Coronary artery (tissue), 2 donors: ENCODE measurements around the gene ANKHD1.

Experiments
- DNase-seq: peaks from one replicate; pipeline ENCODE4 v3.0.0-alpha.2; 2017; ENCODE audit warnings: low spot score
- H3K27ac ChIP-seq, 2 donors: fragments of 200-600 bp; sonication (generic); one replicate each; pipeline ENCODE4 v1.5.1; 2016 to 2019
- H3K4me3 ChIP-seq: fragments of 200-600 bp; sonication (generic); 2 replicates; pipeline ENCODE4 v1.5.1; 2016; ENCODE audit warnings: mild to moderate bottlenecking, moderate library complexity
- TF ChIP-seq, protein P1 (sequence below): fragments of 200-600 bp; sonication (generic); IDR thresholded peaks from one replicate; pipeline ENCODE4 v1.5.1; 2019; ENCODE audit warnings: antibody characterized with exemption

Gene ANKHD1

GRCh38 chr5:140364472-140364765 lies 37.2 kb upstream of the ANKHD1 start:
- Histone ChIP-seq H3K4me3 (no peak overlapping the region), H3K27ac (no peak overlapping the region)
- TF ChIP-seq, protein P1, sequence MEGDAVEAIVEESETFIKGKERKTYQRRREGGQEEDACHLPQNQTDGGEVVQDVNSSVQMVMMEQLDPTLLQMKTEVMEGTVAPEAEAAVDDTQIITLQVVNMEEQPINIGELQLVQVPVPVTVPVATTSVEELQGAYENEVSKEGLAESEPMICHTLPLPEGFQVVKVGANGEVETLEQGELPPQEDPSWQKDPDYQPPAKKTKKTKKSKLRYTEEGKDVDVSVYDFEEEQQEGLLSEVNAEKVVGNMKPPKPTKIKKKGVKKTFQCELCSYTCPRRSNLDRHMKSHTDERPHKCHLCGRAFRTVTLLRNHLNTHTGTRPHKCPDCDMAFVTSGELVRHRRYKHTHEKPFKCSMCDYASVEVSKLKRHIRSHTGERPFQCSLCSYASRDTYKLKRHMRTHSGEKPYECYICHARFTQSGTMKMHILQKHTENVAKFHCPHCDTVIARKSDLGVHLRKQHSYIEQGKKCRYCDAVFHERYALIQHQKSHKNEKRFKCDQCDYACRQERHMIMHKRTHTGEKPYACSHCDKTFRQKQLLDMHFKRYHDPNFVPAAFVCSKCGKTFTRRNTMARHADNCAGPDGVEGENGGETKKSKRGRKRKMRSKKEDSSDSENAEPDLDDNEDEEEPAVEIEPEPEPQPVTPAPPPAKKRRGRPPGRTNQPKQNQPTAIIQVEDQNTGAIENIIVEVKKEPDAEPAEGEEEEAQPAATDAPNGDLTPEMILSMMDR = no peak
- DNase-seq = no peak

- TF ChIP-seq, protein P1 = no peak
- Histone ChIP-seq H3K27ac (no peak overlapping the region), H3K4me3 (no peak overlapping the region)
- no peak for DNase-seq
These were observed 36.4 kb upstream of the ANKHD1 start for GRCh38 chr5:140365282-140365681.

DNA sequence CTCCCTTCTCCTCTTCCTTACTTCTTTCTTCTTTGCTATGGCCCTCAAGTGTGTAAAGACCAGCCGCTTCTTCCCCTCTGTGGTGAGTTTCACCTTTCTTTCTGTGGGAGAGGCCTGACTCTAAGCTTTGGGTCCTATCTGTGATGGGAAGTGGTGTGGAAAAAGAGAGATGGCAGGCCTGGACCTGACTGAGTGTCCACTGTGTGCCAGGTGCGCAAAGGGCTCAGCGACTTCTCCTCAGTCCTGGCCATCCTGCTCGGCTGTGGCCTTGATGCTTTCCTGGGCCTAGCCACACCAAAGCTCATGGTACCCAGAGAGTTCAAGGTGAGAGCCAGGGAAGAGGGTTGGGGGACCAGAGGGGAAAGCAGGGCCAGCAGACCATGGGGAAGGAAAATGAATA lies 35.7 kb upstream of the ANKHD1 start:
- DNase-seq = no peak
- Histone ChIP-seq H3K4me3 (no peak overlapping the region), H3K27ac (no peak overlapping the region)
- TF ChIP-seq, protein P1 = no peak

DNA sequence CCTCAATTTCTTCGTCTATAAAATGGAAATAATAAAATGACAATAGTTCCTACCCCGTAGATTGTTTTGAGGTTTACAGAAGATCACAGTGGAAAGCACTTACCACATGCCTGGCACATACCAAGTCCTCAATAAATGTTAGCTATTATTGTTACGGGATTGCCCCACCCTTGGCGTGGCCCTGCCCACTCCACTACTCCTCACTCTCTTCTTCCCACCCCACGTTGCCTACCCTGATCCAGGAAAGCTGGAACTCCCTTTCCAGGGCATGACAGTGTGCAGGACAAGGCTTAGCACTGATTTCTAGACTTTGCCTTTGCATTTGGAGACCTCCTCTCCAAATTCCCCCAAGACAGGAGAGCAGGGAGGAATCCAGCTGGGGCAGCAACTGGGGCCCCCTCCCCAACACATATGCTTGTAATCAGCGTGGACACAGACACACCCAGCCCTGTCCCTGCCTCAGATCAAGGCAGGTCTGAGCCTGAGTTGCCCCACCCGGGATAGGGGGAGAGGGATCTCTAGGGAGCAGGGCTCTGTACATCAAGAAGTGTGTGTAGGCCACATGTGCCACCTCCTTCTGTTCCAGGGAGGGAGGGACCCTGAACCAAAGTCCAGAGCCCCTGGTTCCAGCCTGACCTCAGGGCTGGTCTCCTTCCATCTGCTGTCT lies 34.9 kb upstream of the ANKHD1 start:
- TF ChIP-seq, protein P1 = no peak
- DNase-seq = no peak
- H3K27ac ChIP-seq = no peak overlapping the region
- H3K4me3 ChIP-seq = no peak overlapping the region

DNA sequence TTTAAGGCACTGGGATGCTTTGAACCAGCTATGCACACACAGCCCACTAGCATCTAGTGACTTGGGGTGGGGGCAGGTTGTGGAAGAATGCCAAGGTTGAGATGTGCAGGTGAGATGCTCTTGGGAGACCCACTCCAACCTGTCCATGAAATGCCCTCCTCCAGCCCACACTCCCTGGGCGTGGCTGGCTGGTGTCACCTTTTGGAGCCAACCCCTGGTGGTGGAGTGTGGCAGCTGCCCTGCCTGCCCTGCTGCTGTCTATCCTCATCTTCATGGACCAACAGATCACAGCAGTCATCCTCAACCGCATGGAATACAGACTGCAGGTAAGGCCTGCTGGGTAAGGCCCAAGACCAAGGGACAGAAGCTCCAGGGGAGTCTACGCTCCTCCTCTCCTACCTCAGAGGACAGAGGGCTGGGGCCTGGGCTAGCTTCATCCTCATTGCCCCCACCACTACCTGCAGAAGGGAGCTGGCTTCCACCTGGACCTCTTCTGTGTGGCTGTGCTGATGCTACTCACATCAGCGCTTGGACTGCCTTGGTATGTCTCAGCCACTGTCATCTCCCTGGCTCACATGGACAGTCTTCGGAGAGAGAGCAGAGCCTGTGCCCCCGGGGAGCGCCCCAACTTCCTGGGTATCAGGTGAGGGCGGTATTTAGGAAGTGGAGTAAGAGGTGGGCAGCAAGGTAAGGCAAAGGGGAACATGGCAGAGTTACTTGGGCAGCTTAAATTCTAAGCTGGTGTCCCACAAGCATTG lies 34.2 kb upstream of the ANKHD1 start:
- no peak for DNase-seq
- TF ChIP-seq, protein P1 = no peak
- Histone ChIP-seq H3K4me3 (no peak overlapping the region), H3K27ac (no peak overlapping the region)

DNA sequence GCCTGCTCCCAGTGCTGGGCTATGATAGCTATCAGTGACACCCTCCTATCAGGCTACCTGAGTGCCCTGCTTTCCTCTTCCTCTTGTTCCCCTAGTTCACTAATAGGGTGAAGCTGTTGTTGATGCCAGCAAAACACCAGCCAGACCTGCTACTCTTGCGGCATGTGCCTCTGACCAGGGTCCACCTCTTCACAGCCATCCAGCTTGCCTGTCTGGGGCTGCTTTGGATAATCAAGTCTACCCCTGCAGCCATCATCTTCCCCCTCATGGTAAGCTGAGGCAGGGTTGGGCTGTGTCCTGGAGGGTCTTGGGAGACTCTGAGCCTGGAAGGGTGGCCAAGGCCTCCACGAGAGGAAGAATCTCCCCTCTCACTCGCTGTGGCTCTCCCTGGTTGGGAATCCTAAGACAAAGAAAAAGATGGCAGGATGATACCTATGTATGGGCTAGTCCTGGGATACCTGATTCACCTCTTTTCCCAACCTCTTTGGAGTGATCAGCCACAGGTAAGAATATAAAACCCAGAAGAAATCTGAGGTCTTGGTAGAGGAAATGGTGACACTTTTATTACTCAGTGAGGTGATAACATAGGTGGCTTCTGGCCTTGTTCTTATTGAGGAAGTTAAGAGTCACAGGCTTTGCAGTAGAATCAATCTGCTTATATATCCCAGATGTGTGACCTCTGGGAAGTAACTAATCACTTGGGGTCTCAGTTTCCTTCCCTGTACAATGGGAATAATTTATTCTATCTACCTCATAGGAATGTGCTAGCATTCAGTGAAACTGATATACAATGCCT lies 30.1 kb upstream of the ANKHD1 start:
- DNase-seq = no peak
- no peak overlapping the region for H3K4me3 ChIP-seq
- no peak overlapping the region for H3K27ac ChIP-seq
- TF ChIP-seq, protein P1 = no peak
